Stromal cell of bone marrow (primary cell): Measurements from ENCODE around the gene RNF34.

ENCODE experiments used
- DNase-seq: peaks from one replicate; pipeline ENCODE4 v3.0.0-alpha.2; 2012; ENCODE audit warnings: low read depth

The RNF34 gene

GRCh38 chr12:121390856-121391255 lies 9.1 kb upstream of the RNF34 start:
- DNase-seq, result no peak

DNA sequence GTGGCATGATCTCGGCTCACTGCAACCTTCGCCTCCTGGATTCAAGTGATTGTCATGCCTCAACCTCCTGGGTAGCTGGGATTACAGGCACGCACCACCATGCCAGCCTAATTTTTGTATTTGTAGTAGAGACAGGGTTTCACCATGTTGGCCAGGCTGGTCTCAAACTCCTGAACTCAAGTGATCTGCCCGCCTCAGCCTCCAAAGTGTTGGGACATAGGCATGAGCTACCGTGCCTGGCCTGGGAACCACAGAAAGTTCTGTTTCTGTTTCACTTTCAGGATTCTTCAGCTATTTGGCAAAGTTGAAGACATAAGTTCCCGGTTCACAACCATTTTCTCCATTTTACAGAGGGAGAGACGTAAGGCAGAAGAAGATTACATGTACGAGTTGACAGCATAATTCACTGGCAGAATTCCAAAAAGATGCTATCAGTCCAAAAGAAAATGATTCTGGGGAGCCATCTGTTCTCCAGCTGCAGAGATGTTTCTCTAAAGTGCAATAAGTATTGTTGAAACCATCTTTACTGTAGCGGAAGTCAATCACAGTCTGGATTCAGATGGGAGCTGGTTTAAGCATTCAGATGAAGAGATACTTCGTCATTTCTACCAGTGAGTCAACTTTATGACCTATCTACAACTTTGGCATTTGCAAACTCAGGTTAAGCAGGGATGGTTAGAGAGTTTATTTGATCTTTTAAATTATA lies 8.1 kb upstream of the RNF34 start:
- DNase-seq, result no peak

DNA sequence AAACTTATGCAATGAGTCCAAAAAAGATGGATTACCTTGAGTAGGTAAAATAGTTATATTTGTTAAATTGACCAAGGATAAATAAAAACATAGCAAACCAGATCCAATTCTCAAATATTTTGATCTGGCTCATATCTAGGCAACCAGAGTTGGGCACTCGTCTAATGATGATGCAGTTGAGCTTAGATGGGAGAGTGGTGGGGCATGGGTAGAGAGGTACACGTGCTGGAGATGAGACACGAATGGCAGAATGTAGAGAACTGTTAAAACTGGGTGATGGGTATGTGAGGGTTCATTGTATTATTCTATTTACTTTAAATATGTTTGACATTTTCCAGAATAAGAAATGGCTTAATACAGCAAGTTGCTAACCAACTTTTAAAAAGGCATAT lies 7.6 kb upstream of the RNF34 start:
- DNase-seq, result no peak

- no peak for DNase-seq
Observed at GRCh38 chr12:121397521-121397920, 2.4 kb upstream of the RNF34 start.

- DNase-seq, result no peak
Observed at GRCh38 chr12:121398355-121398754, 1.6 kb upstream of the RNF34 start.

DNA sequence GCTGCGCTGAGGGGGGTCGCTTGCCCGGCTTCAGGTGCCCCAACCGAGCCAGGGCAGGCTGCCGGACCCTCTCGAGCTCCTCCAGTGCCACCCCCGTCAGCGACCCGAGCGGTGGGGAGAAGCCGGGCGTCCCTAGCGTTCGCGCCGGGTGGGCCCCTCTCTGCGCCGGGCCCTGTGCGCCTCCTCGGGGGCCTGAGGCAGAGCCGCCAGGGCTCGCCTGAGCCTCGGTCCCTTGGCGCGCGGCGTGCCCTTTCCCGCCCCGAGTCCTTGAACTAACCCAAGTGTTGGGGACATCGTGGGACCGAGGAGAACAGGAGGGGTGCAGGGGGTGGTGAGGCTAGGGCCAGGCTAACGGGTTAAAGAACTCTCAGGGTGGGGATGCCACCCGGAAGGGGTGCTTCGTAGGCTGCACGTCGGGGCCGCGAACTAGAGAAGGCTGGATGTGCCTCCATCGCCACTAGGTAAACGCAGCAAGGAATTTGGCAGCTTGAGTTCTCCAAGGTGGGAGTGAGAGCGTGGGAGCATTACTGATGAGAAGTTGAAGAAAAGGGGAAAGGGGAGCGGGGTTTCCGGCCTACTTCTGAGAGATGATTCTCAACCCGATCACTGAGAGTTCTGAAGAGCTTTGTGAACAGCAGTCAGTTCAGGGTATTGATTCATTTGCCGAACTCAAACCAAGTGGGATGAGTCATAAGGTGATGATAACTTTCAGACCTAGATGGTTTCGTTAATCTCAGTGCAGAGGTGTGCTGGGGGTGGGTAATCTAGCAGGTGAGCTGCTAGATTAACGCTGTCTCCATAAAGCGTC lies 618 bp downstream of the RNF34 start:
- DNase-seq, result no peak

DNA sequence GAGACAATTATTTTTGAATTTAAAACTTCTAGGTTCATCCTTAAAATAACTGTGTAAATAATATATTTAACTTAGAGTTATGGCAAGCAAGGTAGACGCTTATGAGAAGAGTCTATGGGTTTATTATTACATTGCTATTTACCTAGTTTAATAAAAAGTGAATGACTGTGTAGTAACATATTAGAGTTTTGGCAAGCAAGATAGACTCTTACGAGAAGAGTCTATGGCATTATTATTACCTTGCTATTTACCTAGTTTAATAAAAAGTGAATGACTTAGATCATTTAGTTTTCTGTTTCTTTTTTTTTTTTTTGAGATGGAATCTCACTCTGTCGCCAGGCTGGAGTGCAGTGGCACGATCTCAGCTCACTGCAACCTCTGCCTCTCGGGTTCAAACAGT lies 3.8 kb downstream of the RNF34 start:
- no peak for DNase-seq

GRCh38 chr12:121404734-121405133 lies 4.8 kb downstream of the RNF34 start:
- no peak for DNase-seq

- DNase-seq, result no peak
Observed at GRCh38 chr12:121405211-121405610, 5.3 kb downstream of the RNF34 start.

GRCh38 chr12:121413917-121414316 lies 14.0 kb downstream of the RNF34 start:
- DNase-seq, result no peak

- no peak for DNase-seq
Observed at GRCh38 chr12:121417847-121418246, 17.9 kb downstream of the RNF34 start.

DNA sequence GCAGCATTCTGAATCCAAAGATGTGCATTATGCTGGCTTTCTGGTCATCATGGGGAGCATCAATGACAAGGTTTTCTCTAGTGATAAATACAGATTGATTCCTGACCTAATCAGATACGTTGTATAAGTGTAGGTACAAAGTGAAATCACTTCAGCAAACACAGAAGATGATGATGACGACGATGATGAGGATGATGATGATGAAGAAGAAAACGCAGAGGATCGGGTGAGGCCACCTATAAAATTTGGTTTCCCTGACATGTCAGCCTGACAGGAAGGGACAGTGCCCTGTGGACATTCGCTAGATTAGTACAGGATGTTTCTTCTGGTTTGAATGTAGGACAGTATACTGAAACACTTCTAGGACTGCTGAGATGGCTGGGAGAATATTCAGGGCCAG lies 20.2 kb downstream of the RNF34 start:
- DNase-seq, result no peak

GRCh38 chr12:121423253-121423652 lies 23.3 kb downstream of the RNF34 start:
- DNase-seq, result no peak

GRCh38 chr12:121423682-121424623 lies 24.0 kb downstream of the RNF34 start:
- no peak for DNase-seq

- no peak for DNase-seq
Observed at GRCh38 chr12:121424624-121424975, 24.7 kb downstream of the RNF34 start.

GRCh38 chr12:121427556-121428050 lies 27.7 kb downstream of the RNF34 start:
- DNase-seq, result no peak

- DNase-seq, result no peak
Observed at GRCh38 chr12:121428883-121429282, 29.0 kb downstream of the RNF34 start.

- no peak for DNase-seq
Observed at GRCh38 chr12:121430833-121431415, 31.0 kb downstream of the RNF34 start.

DNA sequence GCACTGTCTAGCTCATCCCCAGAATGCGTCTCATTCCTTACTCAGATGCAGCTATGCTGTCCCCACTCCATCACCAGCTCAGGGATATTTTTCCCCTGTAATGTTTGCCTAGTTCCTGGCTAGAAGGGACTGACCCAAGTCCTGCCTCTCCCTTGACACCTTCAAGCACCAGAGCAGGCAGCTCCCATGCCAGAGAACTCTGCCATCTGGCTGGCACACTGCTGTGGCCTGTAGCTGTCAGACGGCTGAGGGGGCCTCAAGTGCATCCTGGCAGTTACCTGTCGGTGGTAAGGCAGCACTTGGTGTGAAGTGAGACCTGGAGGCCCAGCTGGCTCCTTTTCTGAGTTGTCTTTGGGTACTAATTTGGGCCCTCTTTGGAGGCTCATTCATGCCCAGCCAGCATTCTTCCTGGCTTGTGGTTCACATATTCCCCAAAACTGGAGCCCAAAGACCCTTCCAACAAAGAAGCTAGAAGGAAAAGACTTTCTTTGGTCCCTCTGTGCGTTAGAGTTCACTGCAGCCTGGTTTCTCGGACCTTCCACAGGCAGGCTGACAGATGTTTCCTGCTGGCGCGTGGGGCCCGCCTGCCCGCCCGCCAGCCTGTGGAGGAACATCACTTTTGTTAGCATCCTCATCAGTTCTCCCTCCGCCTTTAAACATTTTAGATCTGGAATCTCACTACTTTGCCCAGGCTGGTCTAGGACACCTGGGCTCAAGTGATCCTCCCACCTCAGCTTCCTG lies 33.0 kb downstream of the RNF34 start:
- no peak for DNase-seq

DNA sequence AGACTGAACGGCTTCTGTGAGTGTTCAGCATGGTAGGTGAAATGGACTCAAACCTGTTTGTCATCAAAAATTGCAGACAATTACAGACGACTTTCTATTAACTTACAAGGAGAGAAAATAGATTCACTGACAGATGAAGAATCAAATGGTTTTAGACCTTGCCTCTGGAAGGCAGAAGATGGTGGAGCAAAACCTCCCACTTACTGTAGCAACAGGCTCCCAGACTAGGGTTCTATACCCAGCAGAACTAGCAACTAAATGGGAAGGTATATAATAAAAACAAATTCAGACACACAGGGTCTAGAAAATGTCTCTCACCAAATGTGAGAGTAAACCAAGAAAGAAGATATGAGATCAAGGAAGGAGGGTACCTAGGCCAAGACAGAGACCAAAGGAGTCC lies 36.8 kb downstream of the RNF34 start:
- DNase-seq, result no peak

- no peak for DNase-seq
Observed at GRCh38 chr12:121438905-121439304, 39.0 kb downstream of the RNF34 start.
